ENCODE data around the gene MED4. TPM values are rescaled to one million over a fixed set of nuclear protein-coding genes. Genes with fewer than 3 reads are reported as not detected.
A peak's percentile ranks its signal among the peaks of the same experiment; 100 is the strongest.

The MED4 gene
- total RNA-seq, 1 donor from 2014 or later = 50.4 TPM

GRCh38 chr13:48078251-48078656, 16.6 kb downstream of the MED4 start:
- POLR2A ChIA-PET = interaction anchor here (0.6 to 2.0 kb wide), 6 partner anchors 17 to 692 kb away, joined by 4 to 9 read pairs (median 6); partner anchors contain the start of genes MED4 and NUDT15
- Mint-ChIP-seq H3K4me1 (peaks cover 10% of the 10 kb centered on the region), H3K27me3 (no peaks in the 10 kb centered on the region), H3K9me3 (no peaks in the 10 kb centered on the region), H3K36me3 (ENCODE audit: low read depth) (peaks cover 88% of the 10 kb centered on the region), H3K27ac (peak overlapping the region; percentile 61), H3K4me3 (no peak overlapping the region)
- ATAC-seq (ENCODE audit: low read depth) (peak; percentile 100), DNase-seq (peak; percentile 24)
- CTCF ChIA-PET = interaction anchor here (0.7 to 2.4 kb wide), 9 partner anchors 16 to 1104 kb away, joined by 3 to 15 read pairs (median 4); partner anchors contain the start of genes MED4 and NUDT15
- TF ChIP-seq, protein P1, sequence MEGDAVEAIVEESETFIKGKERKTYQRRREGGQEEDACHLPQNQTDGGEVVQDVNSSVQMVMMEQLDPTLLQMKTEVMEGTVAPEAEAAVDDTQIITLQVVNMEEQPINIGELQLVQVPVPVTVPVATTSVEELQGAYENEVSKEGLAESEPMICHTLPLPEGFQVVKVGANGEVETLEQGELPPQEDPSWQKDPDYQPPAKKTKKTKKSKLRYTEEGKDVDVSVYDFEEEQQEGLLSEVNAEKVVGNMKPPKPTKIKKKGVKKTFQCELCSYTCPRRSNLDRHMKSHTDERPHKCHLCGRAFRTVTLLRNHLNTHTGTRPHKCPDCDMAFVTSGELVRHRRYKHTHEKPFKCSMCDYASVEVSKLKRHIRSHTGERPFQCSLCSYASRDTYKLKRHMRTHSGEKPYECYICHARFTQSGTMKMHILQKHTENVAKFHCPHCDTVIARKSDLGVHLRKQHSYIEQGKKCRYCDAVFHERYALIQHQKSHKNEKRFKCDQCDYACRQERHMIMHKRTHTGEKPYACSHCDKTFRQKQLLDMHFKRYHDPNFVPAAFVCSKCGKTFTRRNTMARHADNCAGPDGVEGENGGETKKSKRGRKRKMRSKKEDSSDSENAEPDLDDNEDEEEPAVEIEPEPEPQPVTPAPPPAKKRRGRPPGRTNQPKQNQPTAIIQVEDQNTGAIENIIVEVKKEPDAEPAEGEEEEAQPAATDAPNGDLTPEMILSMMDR (IDR thresholded peaks at IDR 0.05) = no peak
- intact Hi-C loops (cut with micrococcal nuclease) = loop anchor here (1.0 to 5.0 kb wide), 5 partner anchors 17 to 691 kb away; partner anchors contain the start of genes MED4 and NUDT15

GRCh38 chr13:48074006-48074405, 20.9 kb downstream of the MED4 start:
- intact Hi-C loops (cut with micrococcal nuclease) = no loop called here
- ATAC-seq (ENCODE audit: low read depth) (no peak), DNase-seq (no peak)
- ChIA-PET POLR2A (no interaction called here), CTCF (no interaction called here)
- Mint-ChIP-seq H3K36me3 (ENCODE audit: low read depth) (peaks cover 91% of the 10 kb centered on the region), H3K9me3 (peaks cover 15% of the 10 kb centered on the region), H3K4me1 (peaks cover 12% of the 10 kb centered on the region), H3K27me3 (no peaks in the 10 kb centered on the region), H3K4me3 (no peak overlapping the region), H3K27ac (no peak overlapping the region)
- TF ChIP-seq, protein P1 (IDR thresholded peaks at IDR 0.05) = no peak

DNA sequence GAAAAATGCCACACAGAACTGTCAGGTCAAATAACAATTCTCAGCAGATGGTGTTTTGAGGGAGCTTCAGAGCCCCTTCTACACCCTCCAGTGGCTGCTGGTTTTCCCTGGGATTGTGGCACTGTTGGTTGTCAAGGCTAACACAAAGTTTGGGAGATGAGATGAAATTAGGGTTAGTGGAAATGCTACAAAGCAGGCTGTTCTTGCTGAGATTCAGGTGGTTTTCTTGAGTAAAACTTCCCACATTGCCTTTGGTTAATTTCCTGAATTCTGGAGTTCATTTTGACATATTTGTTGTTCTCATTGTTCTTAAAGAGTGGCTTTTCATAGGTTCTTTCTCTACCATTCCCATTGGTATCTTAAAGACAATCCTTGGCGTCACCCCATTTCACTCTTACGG, 22.1 kb downstream of the MED4 start:
- ChIA-PET CTCF (no interaction called here), POLR2A (no interaction called here)
- Mint-ChIP-seq H3K27me3 (no peaks in the 10 kb centered on the region), H3K4me1 (peaks cover 2% of the 10 kb centered on the region), H3K9me3 (peaks cover 19% of the 10 kb centered on the region), H3K4me3 (no peak overlapping the region), H3K36me3 (ENCODE audit: low read depth) (peaks cover 92% of the 10 kb centered on the region), H3K27ac (no peak overlapping the region)
- intact Hi-C loops (cut with micrococcal nuclease) = no loop called here
- ATAC-seq (ENCODE audit: low read depth) = no peak
- DNase-seq = no peak
- TF ChIP-seq, protein P1 (IDR thresholded peaks at IDR 0.05) = no peak

- peaks cover 2% of the 10 kb centered on the region for H3K4me1 Mint-ChIP-seq
- peaks cover 19% of the 10 kb centered on the region for H3K9me3 Mint-ChIP-seq
- DNase-seq (no peak), ATAC-seq (ENCODE audit: low read depth) (no peak)
- H3K27me3 Mint-ChIP-seq = no peaks in the 10 kb centered on the region
- POLR2A ChIA-PET = no interaction called here
- TF ChIP-seq, protein P1 (IDR thresholded peaks at IDR 0.05) = no peak
- CTCF ChIA-PET = no interaction called here
- H3K27ac Mint-ChIP-seq = no peak overlapping the region
- H3K4me3 Mint-ChIP-seq = no peak overlapping the region
- peaks cover 94% of the 10 kb centered on the region for H3K36me3 Mint-ChIP-seq (ENCODE audit: low read depth)
- intact Hi-C loops (cut with micrococcal nuclease) = no loop called here
Observed at GRCh38 chr13:48072304-48072703, 22.6 kb downstream of the MED4 start.

GRCh38 chr13:48070942-48071341, 24.0 kb downstream of the MED4 start:
- H3K4me3 Mint-ChIP-seq = no peak overlapping the region
- peaks cover 2% of the 10 kb centered on the region for H3K4me1 Mint-ChIP-seq
- H3K27ac Mint-ChIP-seq = no peak overlapping the region
- DNase-seq = no peak
- H3K27me3 Mint-ChIP-seq = no peaks in the 10 kb centered on the region
- ChIA-PET CTCF (no interaction called here), POLR2A (interaction anchor here (1.5 kb wide), 1 partner anchor 33 kb away, joined by 3 read pairs; the partner anchor contains the start of gene NUDT15)
- peaks cover 19% of the 10 kb centered on the region for H3K9me3 Mint-ChIP-seq
- intact Hi-C loops (cut with micrococcal nuclease) = no loop called here
- peaks cover 94% of the 10 kb centered on the region for H3K36me3 Mint-ChIP-seq (ENCODE audit: low read depth)
- ATAC-seq (ENCODE audit: low read depth) = no peak
- TF ChIP-seq, protein P1 (IDR thresholded peaks at IDR 0.05) = no peak

All from activated B cell treated with CpG ODN at 0.5 μM for 24 hours (primary cell).